ENCODE data around the gene CRTC3. TPM values are rescaled to one million over a fixed set of nuclear protein-coding genes. Genes with fewer than 3 reads are reported as not detected.
A peak's percentile ranks its signal among the peaks of the same experiment; 100 is the strongest.

The CRTC3 gene
- total and polyA plus RNA-seq, 11 donors, result 12.0 to 42.2 (median 24.0) TPM

DNA sequence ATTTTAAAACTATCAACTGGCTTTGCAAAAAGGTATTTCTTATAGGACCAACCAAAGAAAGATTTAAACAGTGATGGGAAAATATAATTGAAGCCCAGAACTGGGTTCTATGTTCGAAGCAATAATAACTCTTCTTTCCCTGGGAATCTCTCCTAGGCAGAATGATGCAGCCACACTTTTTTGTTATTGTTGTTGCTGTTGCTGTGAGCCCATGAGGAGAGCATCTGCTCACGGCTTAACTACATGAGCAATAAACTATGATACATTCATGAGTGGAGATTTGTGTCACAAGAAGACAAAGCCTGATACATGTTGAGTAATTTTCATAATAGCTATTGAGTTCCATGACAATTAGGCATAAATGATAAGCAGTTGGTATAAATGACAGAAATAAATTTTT is 80.5 kb downstream of the CRTC3 start:
- WGBS, 4 donors, result 49 to 58% (median 53%) methylated on average over 2 of the region's 2 CpGs
- Histone ChIP-seq H3K27me3 (no peaks in the 10 kb centered on the region), H3K9me3 (no peaks in the 10 kb centered on the region), H3K27ac (peak overlapping the region in 8 of 12 donors; percentile 36 to 78 (median 66)), H3K4me3 (no peak overlapping the region), H3K4me1 (peaks cover 0 to 32% (median 13%) of the 10 kb centered on the region in 12 donors), H3K36me3 (peaks cover 0 to 92% (median 72%) of the 10 kb centered on the region in 9 donors)
- ATAC-seq, result no peak
- intact Hi-C loops (cut with DNase I), result loop anchor here in 1 of 10 donors (10.0 kb wide), 1 partner anchor 285 kb away; no protein-coding TSS in a partner anchor
- TF ChIP-seq POLR2A (IDR thresholded peaks at IDR 0.05), result no peak
- TF ChIP-seq, protein P1, sequence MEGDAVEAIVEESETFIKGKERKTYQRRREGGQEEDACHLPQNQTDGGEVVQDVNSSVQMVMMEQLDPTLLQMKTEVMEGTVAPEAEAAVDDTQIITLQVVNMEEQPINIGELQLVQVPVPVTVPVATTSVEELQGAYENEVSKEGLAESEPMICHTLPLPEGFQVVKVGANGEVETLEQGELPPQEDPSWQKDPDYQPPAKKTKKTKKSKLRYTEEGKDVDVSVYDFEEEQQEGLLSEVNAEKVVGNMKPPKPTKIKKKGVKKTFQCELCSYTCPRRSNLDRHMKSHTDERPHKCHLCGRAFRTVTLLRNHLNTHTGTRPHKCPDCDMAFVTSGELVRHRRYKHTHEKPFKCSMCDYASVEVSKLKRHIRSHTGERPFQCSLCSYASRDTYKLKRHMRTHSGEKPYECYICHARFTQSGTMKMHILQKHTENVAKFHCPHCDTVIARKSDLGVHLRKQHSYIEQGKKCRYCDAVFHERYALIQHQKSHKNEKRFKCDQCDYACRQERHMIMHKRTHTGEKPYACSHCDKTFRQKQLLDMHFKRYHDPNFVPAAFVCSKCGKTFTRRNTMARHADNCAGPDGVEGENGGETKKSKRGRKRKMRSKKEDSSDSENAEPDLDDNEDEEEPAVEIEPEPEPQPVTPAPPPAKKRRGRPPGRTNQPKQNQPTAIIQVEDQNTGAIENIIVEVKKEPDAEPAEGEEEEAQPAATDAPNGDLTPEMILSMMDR (IDR thresholded peaks at IDR 0.05), result no peak
- DNase-seq, result no peak

DNA sequence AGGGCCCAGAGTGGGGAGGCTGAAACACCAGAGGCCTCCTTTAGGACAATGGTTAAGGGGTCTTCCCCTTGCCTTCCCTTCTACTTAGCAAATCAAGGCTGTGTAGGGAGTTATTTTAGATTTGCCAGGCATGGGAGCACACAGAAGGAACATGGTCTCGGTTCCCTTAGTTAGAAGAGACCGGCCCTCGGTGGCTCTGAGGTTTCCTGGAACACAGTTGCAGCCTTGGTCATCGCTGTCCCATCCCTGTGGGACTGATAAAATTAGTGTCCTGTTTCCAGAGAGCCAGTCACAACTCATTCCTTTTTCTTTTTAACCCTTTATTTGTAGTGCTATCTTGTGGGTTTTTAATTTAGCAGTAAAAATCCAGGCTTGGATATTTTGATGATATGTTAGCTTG is 81.4 kb downstream of the CRTC3 start:
- WGBS, 4 donors, result 49 to 53% (median 53%) methylated on average over 4 of the region's 4 CpGs
- no peaks in the 10 kb centered on the region for H3K9me3 ChIP-seq
- ATAC-seq, result peak; percentile 43 to 67 (median 54)
- intact Hi-C loops (cut with DNase I), result loop anchor here in 1 of 10 donors (10.0 kb wide), 1 partner anchor 286 kb away; no protein-coding TSS in a partner anchor
- H3K4me3 ChIP-seq, result no peak overlapping the region
- TF ChIP-seq, protein P1 (IDR thresholded peaks at IDR 0.05), result no peak
- no peak for TF ChIP-seq POLR2A (IDR thresholded peaks at IDR 0.05)
- H3K27ac ChIP-seq, result peak overlapping the region in 10 of 12 donors; percentile 29 to 78 (median 65)
- peaks cover 0 to 92% (median 72%) of the 10 kb centered on the region in 9 donors for H3K36me3 ChIP-seq
- no peaks in the 10 kb centered on the region for H3K27me3 ChIP-seq
- H3K4me1 ChIP-seq, result peaks cover 0 to 32% (median 13%) of the 10 kb centered on the region in 12 donors
- DNase-seq, result peak in 2 of 5 donors; percentile 33 to 35

- Histone ChIP-seq H3K4me1 (peaks cover 0 to 23% (median 0%) of the 10 kb centered on the region in 12 donors), H3K9me3 (no peaks in the 10 kb centered on the region), H3K4me3 (no peak overlapping the region), H3K36me3 (peaks cover 0 to 100% (median 84%) of the 10 kb centered on the region in 9 donors), H3K27ac (peak overlapping the region in 6 of 12 donors; percentile 2 to 49 (median 28)), H3K27me3 (no peaks in the 10 kb centered on the region)
- TF ChIP-seq, protein P1 (IDR thresholded peaks at IDR 0.05), result no peak
- no peak for TF ChIP-seq POLR2A (IDR thresholded peaks at IDR 0.05)
- WGBS, 4 donors, result 65 to 87% (median 73%) methylated on average over 5 of the region's 5 CpGs
- intact Hi-C loops (cut with DNase I), result loop anchor here in 1 of 10 donors (10.0 kb wide), 1 partner anchor 292 kb away; no protein-coding TSS in a partner anchor
- ATAC-seq (no peak), DNase-seq (no peak)
Observed at GRCh38 chr15:90617171-90617570, 87.4 kb downstream of the CRTC3 start.

- intact Hi-C loops (cut with DNase I), result loop anchor here in 1 of 10 donors (10.0 kb wide), 1 partner anchor 293 kb away; no protein-coding TSS in a partner anchor
- no peak overlapping the region for H3K4me3 ChIP-seq
- ATAC-seq (no peak), DNase-seq (no peak)
- WGBS, 4 donors, result 79 to 90% (median 83%) methylated on average over 7 of the region's 7 CpGs
- TF ChIP-seq POLR2A (IDR thresholded peaks at IDR 0.05), result no peak
- TF ChIP-seq, protein P1 (IDR thresholded peaks at IDR 0.05), result no peak
- H3K4me1 ChIP-seq, result peaks cover 0 to 23% (median 0%) of the 10 kb centered on the region in 12 donors
- peaks cover 0 to 100% (median 84%) of the 10 kb centered on the region in 9 donors for H3K36me3 ChIP-seq
- no peaks in the 10 kb centered on the region for H3K9me3 ChIP-seq
- peak overlapping the region in 7 of 12 donors; percentile 2 to 49 (median 20) for H3K27ac ChIP-seq
- no peaks in the 10 kb centered on the region for H3K27me3 ChIP-seq
Observed at GRCh38 chr15:90617668-90618097, 88.0 kb downstream of the CRTC3 start.
